Vagina (tissue), 2 donors: ENCODE data around the gene USP38. TPM values are rescaled to one million over a fixed set of nuclear protein-coding genes. Genes with fewer than 3 reads are reported as not detected.
"Not testable (repeated sequence)": the region's sequence is repeated elsewhere in the genome, so short reads cannot be mapped to it uniquely, and the experiment has no call there.

Source experiments
- DNase-seq, 2 donors: peaks; one replicate each; pipeline ENCODE4 v3.0.0-alpha.2; 2017; ENCODE audit errors: extremely low spot score in 2 of 2
- H3K27ac ChIP-seq: fragments of 200-600 bp; sonication (generic); one replicate; pipeline ENCODE4 v1.5.1; 2019
- H3K27me3 ChIP-seq: fragments of 200-600 bp; sonication (generic); one replicate; pipeline ENCODE4 v1.5.1; 2019
- H3K36me3 ChIP-seq, 2 donors: fragments of 200-600 bp; sonication (generic); one replicate each; pipeline ENCODE4 v1.5.1; 2017 to 2019
- H3K4me1 ChIP-seq: fragments of 200-600 bp; sonication (generic); one replicate; pipeline ENCODE4 v1.5.1; 2019
- H3K4me3 ChIP-seq, 2 donors: fragments of 200-600 bp; sonication (generic); 1 replicate in 1 of 2; 2 replicates in 1 of 2; pipeline ENCODE4 v1.5.1; 2016 to 2019
- H3K9me3 ChIP-seq: fragments of 200-600 bp; sonication (generic); one replicate; pipeline ENCODE4 v1.5.1; 2019
- CTCF ChIP-seq, 3 experiments: fragments of 450-650 bp in 2 of 3; fragments of 200-600 bp in 1 of 3; sonication (generic) in 1 of 3; IDR thresholded peaks; one replicate each; pipeline ENCODE4 v1.5.1; 2017 to 2019; ENCODE audit warnings: antibody characterized with exemption in 3 of 3, mild to moderate bottlenecking in 2 of 3, moderate library complexity in 2 of 3
- POLR2A ChIP-seq, 2 donors: fragments of 450-650 bp; IDR thresholded peaks; one replicate each; pipeline ENCODE4 v1.6.1; 2017; ENCODE audit warnings: antibody characterized with exemption in 2 of 2, mild to moderate bottlenecking in 2 of 2, moderate library complexity in 2 of 2
- POLR2AphosphoS5 ChIP-seq, 2 donors: sonication (generic); formaldehyde crosslinking; IDR thresholded peaks; one replicate each; pipeline ENCODE4 v1.9.0; 2017; ENCODE audit warnings: antibody characterized with exemption in 2 of 2, mild to moderate bottlenecking in 2 of 2, low read depth in 1 of 2; ENCODE audit not compliant: insufficient read depth in 1 of 2
- intact Hi-C: fragments of 100-400 bp; cut with DNase I; formaldehyde crosslinking; loops from one replicate; pipeline ENCODE4 v1.15.1; 2023
- total RNA-seq: library from RNA; depleted of rRNA; stranded (reverse); fragments of >200 nt; gene quantifications from one replicate; pipeline ENCODE4 v1.2.3, GENCODE V29; 2016

Gene USP38
- total RNA-seq, 1 donor from 2014 or later = 14.7 TPM

DNA sequence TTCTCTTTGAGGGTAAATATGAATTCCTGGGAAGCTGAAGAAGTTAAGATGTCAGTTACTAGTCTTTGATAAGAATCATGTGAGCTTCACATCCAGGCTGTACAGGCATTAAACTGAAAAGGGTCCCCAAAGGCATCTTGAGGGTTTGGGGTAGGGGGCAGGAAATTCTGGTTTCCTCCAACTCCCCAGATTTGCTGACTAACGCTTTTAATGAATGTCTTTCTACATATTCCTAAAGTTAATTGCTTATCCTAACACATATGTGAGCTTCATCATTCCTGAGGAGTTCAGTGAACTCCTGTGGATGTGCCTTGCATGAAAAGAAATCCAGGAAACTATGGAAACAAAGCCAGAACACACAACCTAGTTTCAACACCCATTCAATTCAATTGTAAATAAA is 78.1 kb downstream of the USP38 start:
- H3K27me3 ChIP-seq = no peaks in the 10 kb centered on the region
- H3K27ac ChIP-seq = no peak overlapping the region
- intact Hi-C loops = no loop called here
- no peak overlapping the region for H3K4me3 ChIP-seq
- H3K36me3 ChIP-seq = no peaks in the 10 kb centered on the region
- no peak for DNase-seq
- TF ChIP-seq CTCF (IDR thresholded peaks at IDR 0.05) = no peak
- no peak for TF ChIP-seq POLR2AphosphoS5 (IDR thresholded peaks at IDR 0.05; ENCODE audit: insufficient read depth in 1 of 2, low read depth in 1 of 2)
- TF ChIP-seq POLR2A (IDR thresholded peaks at IDR 0.05) = no peak
- no peaks in the 10 kb centered on the region for H3K4me1 ChIP-seq
- H3K9me3 ChIP-seq = no peaks in the 10 kb centered on the region

- H3K4me1 ChIP-seq, intact Hi-C loops, DNase-seq, H3K4me3 ChIP-seq, H3K36me3 ChIP-seq, H3K27ac ChIP-seq, H3K9me3 ChIP-seq, H3K27me3 ChIP-seq: not testable (repeated sequence)
Observed at GRCh38 chr4:143267690-143268089, 83.0 kb downstream of the USP38 start.

GRCh38 chr4:143270256-143270838 is 85.6 kb downstream of the USP38 start:
- no peak for DNase-seq

More at GRCh38 chr4:143270256-143270838, 85.6 kb downstream of the USP38 start:
- Histone ChIP-seq H3K36me3 (no peaks in the 10 kb centered on the region), H3K27ac (no peak overlapping the region), H3K4me1 (no peaks in the 10 kb centered on the region), H3K4me3 (no peak overlapping the region), H3K27me3 (no peaks in the 10 kb centered on the region), H3K9me3 (no peaks in the 10 kb centered on the region)
- TF ChIP-seq POLR2A (IDR thresholded peaks at IDR 0.05) (no peak), POLR2AphosphoS5 (IDR thresholded peaks at IDR 0.05; ENCODE audit: insufficient read depth in 1 of 2, low read depth in 1 of 2) (no peak), CTCF (IDR thresholded peaks at IDR 0.05) (no peak)
- intact Hi-C loops = no loop called here

Other genes starting within 250 kb of the USP38 start
- 29.0 TPM for gene GAB1, start 152.0 kb downstream of the USP38 start, total RNA-seq